ENCODE results near the gene CPT1C.

- TF ChIP-seq, protein P1, sequence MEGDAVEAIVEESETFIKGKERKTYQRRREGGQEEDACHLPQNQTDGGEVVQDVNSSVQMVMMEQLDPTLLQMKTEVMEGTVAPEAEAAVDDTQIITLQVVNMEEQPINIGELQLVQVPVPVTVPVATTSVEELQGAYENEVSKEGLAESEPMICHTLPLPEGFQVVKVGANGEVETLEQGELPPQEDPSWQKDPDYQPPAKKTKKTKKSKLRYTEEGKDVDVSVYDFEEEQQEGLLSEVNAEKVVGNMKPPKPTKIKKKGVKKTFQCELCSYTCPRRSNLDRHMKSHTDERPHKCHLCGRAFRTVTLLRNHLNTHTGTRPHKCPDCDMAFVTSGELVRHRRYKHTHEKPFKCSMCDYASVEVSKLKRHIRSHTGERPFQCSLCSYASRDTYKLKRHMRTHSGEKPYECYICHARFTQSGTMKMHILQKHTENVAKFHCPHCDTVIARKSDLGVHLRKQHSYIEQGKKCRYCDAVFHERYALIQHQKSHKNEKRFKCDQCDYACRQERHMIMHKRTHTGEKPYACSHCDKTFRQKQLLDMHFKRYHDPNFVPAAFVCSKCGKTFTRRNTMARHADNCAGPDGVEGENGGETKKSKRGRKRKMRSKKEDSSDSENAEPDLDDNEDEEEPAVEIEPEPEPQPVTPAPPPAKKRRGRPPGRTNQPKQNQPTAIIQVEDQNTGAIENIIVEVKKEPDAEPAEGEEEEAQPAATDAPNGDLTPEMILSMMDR (IDR thresholded peaks at IDR 0.05): no peak
- no peak for TF ChIP-seq POLR2A (IDR thresholded peaks at IDR 0.05)
These were observed 579 bp downstream of the CPT1C start for GRCh38 chr19:49691243-49692146.

All from esophagus squamous epithelium (tissue), 4 donors.